Erythroblast (primary cell): ENCODE results near the gene CYP2C18.

Experiments
- GATA1 ChIP-seq: IDR thresholded peaks from 2 replicates; pipeline ENCODE4 v1.6.1; 2011; ENCODE audit warnings: low read depth, mild to moderate bottlenecking, control low read depth, low read length, moderate library complexity
- POLR2A ChIP-seq: IDR thresholded peaks from 2 replicates; pipeline ENCODE4 v1.6.1; 2011; ENCODE audit warnings: mild to moderate bottlenecking, low read length

DNA sequence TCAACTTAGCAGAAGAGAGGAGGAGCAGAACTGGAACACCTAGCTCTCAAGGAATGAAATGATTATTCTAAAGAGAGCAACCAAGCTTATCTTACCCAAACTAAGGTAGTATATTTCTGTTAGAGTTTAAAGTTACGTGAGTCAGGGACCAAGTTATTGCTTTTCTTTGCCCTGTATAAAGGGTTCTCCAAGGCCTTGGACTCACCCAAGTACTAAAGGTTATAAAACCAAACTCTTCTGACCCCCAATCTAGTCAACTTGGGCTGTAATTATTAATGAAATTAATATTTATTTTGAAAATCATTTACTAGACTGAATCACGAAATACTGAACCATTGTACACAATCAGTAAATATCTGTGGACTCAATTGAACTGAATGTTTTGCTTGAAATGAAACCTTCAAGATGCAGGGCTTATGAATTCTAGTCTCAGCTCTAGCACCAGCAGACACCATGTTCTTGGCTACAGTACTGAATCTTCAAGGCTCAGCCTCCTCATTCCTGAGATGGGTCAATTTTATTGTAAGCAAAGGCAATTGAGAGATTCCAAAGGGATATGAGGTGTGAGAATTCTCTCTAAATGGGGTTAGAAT is 77.2 kb downstream of the CYP2C18 start:
- TF ChIP-seq POLR2A (no peak), GATA1 (no peak)
